ENCODE data around the gene HCN4. TPM values are rescaled to one million over a fixed set of nuclear protein-coding genes. Genes with fewer than 3 reads are reported as not detected.

The HCN4 gene
- total RNA-seq, 1 experiment from 2014 or later = 10.5 TPM

GRCh38 chr15:73346735-73347312 lies 21.9 kb downstream of the HCN4 start (continued):
- TF ChIP-seq, protein P1, sequence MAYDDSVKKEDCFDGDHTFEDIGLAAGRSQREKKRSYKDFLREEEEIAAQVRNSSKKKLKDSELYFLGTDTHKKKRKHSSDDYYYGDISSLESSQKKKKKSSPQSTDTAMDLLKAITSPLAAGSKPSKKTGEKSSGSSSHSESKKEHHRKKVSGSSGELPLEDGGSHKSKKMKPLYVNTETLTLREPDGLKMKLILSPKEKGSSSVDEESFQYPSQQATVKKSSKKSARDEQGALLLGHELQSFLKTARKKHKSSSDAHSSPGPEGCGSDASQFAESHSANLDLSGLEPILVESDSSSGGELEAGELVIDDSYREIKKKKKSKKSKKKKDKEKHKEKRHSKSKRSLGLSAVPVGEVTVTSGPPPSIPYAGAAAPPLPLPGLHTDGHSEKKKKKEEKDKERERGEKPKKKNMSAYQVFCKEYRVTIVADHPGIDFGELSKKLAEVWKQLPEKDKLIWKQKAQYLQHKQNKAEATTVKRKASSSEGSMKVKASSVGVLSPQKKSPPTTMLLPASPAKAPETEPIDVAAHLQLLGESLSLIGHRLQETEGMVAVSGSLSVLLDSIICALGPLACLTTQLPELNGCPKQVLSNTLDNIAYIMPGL (CRISPR knock-in tag; IDR thresholded peaks at IDR 0.05) = no peak
- TF ChIP-seq SP1 (CRISPR knock-in tag; conservative IDR thresholded peaks at IDR 0.05) (peak; percentile 50), TEAD4 (CRISPR knock-in tag; IDR thresholded peaks at IDR 0.05) (0 out of 2 replicates have a peak, but pooled peaks have one; percentile 65), RORB (CRISPR knock-in tag; IDR thresholded peaks at IDR 0.05) (no peak), NR3C1 (CRISPR knock-in tag; conservative IDR thresholded peaks at IDR 0.05; ENCODE audit: low read depth) (no peak), MLX (CRISPR knock-in tag; IDR thresholded peaks at IDR 0.05) (no peak), NFE2L1 (CRISPR knock-in tag; IDR thresholded peaks at IDR 0.05) (peak; percentile 78), ATF3 (CRISPR knock-in tag; conservative IDR thresholded peaks at IDR 0.05) (no peak), ZNF263 (CRISPR knock-in tag; IDR thresholded peaks at IDR 0.05; ENCODE audit: low read depth) (no peak), ATF2 (CRISPR knock-in tag; IDR thresholded peaks at IDR 0.05; ENCODE audit: borderline replicate concordance, low read depth) (peak; percentile 39; the same call in 1 of the 2 replicates), CREB1 (CRISPR knock-in tag; IDR thresholded peaks at IDR 0.05) (0 out of 2 replicates have a peak, but pooled peaks have one; percentile 48), ZNF138 (CRISPR knock-in tag; conservative IDR thresholded peaks at IDR 0.05) (no peak), IRF1 (CRISPR knock-in tag; IDR thresholded peaks at IDR 0.05) (0 out of 2 replicates have a peak, but pooled peaks have one; percentile 38), TCF7 (CRISPR knock-in tag; IDR thresholded peaks at IDR 0.05; ENCODE audit: low read depth) (peak; percentile 65; the same call in 1 of the 2 replicates), ZBTB21 (CRISPR knock-in tag; IDR thresholded peaks at IDR 0.05; ENCODE audit: borderline replicate concordance) (peak; percentile 84; the same call in 1 of the 2 replicates), FOXK1 (CRISPR knock-in tag; IDR thresholded peaks at IDR 0.05) (peak; percentile 81; the same call in 1 of the 2 replicates), FOXP4 (CRISPR knock-in tag; IDR thresholded peaks at IDR 0.05) (peak; percentile 91), AR (CRISPR knock-in tag; IDR thresholded peaks at IDR 0.05) (no peak), CREM (CRISPR knock-in tag; IDR thresholded peaks at IDR 0.05) (no peak), MXD4 (CRISPR knock-in tag; IDR thresholded peaks at IDR 0.05; ENCODE audit: borderline replicate concordance) (no peak)
- TF ChIP-seq, protein P2, sequence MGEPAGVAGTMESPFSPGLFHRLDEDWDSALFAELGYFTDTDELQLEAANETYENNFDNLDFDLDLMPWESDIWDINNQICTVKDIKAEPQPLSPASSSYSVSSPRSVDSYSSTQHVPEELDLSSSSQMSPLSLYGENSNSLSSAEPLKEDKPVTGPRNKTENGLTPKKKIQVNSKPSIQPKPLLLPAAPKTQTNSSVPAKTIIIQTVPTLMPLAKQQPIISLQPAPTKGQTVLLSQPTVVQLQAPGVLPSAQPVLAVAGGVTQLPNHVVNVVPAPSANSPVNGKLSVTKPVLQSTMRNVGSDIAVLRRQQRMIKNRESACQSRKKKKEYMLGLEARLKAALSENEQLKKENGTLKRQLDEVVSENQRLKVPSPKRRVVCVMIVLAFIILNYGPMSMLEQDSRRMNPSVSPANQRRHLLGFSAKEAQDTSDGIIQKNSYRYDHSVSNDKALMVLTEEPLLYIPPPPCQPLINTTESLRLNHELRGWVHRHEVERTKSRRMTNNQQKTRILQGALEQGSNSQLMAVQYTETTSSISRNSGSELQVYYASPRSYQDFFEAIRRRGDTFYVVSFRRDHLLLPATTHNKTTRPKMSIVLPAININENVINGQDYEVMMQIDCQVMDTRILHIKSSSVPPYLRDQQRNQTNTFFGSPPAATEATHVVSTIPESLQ (CRISPR knock-in tag; IDR thresholded peaks at IDR 0.05) = no peak
- TF ChIP-seq, protein P3, sequence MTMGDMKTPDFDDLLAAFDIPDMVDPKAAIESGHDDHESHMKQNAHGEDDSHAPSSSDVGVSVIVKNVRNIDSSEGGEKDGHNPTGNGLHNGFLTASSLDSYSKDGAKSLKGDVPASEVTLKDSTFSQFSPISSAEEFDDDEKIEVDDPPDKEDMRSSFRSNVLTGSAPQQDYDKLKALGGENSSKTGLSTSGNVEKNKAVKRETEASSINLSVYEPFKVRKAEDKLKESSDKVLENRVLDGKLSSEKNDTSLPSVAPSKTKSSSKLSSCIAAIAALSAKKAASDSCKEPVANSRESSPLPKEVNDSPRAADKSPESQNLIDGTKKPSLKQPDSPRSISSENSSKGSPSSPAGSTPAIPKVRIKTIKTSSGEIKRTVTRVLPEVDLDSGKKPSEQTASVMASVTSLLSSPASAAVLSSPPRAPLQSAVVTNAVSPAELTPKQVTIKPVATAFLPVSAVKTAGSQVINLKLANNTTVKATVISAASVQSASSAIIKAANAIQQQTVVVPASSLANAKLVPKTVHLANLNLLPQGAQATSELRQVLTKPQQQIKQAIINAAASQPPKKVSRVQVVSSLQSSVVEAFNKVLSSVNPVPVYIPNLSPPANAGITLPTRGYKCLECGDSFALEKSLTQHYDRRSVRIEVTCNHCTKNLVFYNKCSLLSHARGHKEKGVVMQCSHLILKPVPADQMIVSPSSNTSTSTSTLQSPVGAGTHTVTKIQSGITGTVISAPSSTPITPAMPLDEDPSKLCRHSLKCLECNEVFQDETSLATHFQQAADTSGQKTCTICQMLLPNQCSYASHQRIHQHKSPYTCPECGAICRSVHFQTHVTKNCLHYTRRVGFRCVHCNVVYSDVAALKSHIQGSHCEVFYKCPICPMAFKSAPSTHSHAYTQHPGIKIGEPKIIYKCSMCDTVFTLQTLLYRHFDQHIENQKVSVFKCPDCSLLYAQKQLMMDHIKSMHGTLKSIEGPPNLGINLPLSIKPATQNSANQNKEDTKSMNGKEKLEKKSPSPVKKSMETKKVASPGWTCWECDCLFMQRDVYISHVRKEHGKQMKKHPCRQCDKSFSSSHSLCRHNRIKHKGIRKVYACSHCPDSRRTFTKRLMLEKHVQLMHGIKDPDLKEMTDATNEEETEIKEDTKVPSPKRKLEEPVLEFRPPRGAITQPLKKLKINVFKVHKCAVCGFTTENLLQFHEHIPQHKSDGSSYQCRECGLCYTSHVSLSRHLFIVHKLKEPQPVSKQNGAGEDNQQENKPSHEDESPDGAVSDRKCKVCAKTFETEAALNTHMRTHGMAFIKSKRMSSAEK (CRISPR knock-in tag; IDR thresholded peaks at IDR 0.05; ENCODE audit: borderline replicate concordance) = no peak

All from WTC11 (cell line).